A549 (cell line): Measurements from ENCODE around the gene MAPK12.

Source experiments
- BHLHE40 ChIP-seq: IDR thresholded peaks from 2 replicates; pipeline ENCODE4 v1.6.1; 2012; ENCODE audit warnings: low read depth, low read length, inconsistent platforms
- CHD2 ChIP-seq: fragments of 150-350 bp; IDR thresholded peaks from 2 replicates; pipeline ENCODE4 v1.6.1; 2014; ENCODE audit warnings: low read length; ENCODE audit not compliant: partially characterized antibody
- CTCF ChIP-seq: fragments of >200 bp; sonication (Bioruptor Twin); formaldehyde crosslinking; IDR thresholded peaks from 3 replicates; pipeline ENCODE4 v1.5.1; 2016
- EP300 ChIP-seq, 2 experiments: fragments of >200 bp; sonication (Bioruptor Twin); formaldehyde crosslinking; IDR thresholded peaks; 2 replicates in 1 of 2; 3 replicates in 1 of 2; pipeline ENCODE4 v1.6.1; 2016 to 2017
- POLR2A ChIP-seq: IDR thresholded peaks from 2 replicates; pipeline ENCODE4 v1.6.1; 2012; ENCODE audit warnings: mild to moderate bottlenecking, low read length
- RAD21 ChIP-seq, 2 experiments: fragments of >200 bp in 1 of 2; sonication (Bioruptor Twin) in 1 of 2; formaldehyde crosslinking in 1 of 2; IDR thresholded peaks in 1 of 2; conservative IDR thresholded peaks in 1 of 2; 2 replicates in 1 of 2; 3 replicates in 1 of 2; pipeline ENCODE4 v1.6.1; 2012 to 2018; ENCODE audit warnings: inconsistent platforms in 1 of 2
- ZSCAN20 ChIP-seq: fragments of 250-450 bp; sonication (Bioruptor Pico); IDR thresholded peaks from 2 replicates; pipeline ENCODE4 v1.8.0; 2022; ENCODE audit warnings: mild to moderate bottlenecking, moderate library complexity

GRCh38 chr22:50269573-50269969 lies 8.1 kb upstream of the MAPK12 start:
- no peak for TF ChIP-seq ZSCAN20 (CRISPR knock-in tag)
- no peak for TF ChIP-seq BHLHE40
- no peak for TF ChIP-seq EP300 (IDR thresholded peaks at IDR 0.05)
- no peak for TF ChIP-seq RAD21 (conservative IDR thresholded peaks at IDR 0.05 in 1 of 2, IDR thresholded peaks at IDR 0.05 in 1 of 2)
- TF ChIP-seq POLR2A, result no peak
- TF ChIP-seq CTCF, result no peak
- no peak for TF ChIP-seq CHD2
